ENCODE data around the gene CBX4.
A peak's percentile ranks its signal among the peaks of the same experiment; 100 is the strongest.

CBX4 gene

DNA sequence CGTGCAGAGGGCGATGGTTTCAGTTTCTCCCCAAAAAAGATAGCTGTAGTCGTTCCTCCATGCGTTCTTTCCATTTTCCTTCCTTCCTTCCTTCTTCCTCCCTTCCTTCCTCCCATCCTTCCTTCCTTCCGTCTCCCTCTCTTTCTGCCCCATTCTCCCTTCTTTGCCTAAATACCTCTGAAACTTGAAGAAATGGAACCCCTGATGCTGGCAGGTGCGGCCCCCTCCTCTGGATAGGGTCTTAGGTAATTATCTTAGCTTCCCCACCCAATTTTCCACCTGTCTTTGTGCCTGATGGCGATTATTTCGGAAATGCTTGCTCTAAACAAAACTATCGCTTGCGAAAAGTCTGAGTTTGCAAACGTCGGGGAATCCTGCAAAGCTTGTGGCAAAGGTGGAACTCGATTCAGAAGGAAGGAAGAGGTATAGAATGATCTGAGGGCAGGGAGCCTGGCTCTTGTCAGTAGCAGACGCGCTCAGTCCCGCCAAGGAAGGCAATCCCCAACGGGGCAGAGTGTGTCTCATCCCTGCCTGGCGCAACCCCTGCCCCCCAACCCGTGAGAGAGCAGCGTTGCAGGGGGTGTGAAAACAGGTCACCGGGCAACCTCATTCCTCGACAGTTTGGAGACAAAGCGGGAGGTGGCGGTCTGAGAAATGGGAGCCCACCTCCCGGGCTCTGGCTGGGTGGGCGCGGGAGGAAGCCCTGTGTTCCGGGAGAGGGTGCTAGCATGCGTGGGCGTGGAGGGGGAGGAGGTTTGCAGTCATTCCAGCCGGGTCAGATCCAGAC lies 39.5 kb downstream of the CBX4 start:
- no peak for DNase-seq (ENCODE audit: low spot score)

DNA sequence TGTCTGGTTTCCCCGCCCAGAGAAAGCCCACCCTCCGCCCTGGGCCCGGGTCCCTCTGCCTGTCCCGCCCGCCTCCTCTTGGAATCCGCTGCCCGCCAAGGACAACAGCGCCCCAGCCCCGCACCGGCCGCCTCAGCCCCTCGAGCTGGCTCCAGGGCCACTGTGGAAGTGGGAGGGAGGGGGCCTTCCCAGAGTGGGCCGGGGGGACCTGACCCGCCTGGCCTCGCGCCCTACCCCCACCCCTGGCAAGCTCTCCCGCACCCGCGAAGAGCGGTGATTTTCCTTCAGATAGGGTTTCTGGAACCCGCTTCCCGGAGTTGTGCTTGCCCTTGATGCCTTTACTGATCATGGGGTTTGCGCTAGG lies 40.1 kb downstream of the CBX4 start:
- DNase-seq (ENCODE audit: low spot score), result no peak

- DNase-seq (ENCODE audit: low spot score), result no peak
Observed at GRCh38 chr17:79798299-79799173, 40.7 kb downstream of the CBX4 start.

DNA sequence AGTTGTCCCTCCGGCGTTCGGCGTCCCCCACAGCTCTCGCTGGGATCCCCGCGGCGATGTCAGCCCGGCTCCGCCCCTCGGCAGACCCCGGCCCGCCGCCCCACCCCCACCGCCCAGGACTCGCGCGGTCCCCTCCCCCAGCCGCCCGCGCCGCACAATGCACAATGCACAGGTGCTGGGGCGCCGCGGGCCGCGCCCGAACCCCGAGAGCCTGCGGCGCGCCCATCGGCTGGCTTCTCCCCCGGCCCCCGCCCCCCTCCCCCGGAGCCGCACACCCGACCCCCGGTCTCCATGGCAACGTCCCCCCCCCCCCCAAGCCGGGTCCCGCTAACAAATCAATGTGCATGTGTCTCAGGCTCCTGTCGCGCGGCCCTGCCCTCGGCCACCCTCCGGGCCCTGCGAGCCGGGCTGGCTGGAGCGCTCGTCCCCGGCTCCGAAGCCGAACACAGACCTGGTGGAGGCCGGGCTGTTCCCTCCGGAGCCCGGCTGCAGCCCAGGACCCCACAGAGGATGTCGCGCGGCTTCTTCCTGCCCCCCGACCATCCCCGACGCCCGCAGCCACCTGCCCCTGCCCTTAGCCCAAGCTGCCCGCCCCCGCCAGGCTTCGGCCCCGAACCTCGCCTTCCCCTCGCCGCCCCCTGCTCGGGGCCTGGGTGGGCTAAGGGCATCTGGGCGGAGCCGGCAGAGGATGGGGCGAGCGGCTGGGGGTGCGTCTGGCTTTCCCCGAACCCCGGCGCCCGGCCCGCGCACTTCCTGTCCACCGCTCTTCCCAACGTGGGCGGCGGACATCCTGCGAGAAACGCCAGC lies 41.5 kb downstream of the CBX4 start:
- no peak for DNase-seq (ENCODE audit: low spot score)

DNA sequence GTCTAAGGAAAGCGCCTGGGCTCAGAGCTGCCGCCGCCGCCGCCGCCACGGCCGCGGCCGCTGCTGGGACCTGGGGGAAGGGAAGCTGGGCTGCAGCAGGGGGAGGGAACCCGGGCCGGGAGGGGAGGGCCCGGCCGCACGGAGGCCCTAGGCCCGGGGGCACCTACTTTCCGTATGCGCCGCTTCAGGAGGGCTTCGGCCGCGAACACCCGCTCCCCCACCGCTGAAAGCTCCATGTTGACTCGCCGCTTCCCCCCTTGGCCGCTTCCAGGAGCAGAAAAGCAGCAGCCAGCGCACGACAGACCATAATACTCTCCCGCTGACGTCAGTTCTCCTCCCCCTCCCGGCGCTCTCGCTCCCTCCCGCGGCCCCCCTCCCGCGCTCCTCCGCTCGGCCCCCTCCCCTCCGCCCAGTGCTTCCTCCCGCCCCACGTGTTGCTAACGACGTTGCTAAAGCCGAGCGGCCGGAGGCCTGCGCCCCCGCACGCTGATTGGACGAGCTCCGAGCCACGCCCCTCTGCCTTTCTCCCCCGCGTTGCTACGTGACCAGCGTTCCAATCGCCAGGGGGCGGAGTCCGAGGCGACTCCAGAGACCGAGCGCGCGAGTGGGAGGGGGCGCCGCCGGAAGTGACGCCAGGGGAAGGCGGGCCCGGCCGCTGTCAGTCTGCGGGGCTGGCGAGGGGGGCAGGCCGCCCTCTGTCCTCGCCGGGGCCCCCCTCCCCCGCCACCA lies 42.3 kb downstream of the CBX4 start, which contains the start of gene CBX8:
CBX8 (minus strand) TSS at position 315 of the 729 bp plus-strand sequence; CDS start at position 236, 79 bp downstream.
- peak; percentile 100 for DNase-seq (ENCODE audit: low spot score)

- no peak for DNase-seq (ENCODE audit: low spot score)
Observed at GRCh38 chr17:79796444-79796762, 42.8 kb downstream of the CBX4 start.

DNA sequence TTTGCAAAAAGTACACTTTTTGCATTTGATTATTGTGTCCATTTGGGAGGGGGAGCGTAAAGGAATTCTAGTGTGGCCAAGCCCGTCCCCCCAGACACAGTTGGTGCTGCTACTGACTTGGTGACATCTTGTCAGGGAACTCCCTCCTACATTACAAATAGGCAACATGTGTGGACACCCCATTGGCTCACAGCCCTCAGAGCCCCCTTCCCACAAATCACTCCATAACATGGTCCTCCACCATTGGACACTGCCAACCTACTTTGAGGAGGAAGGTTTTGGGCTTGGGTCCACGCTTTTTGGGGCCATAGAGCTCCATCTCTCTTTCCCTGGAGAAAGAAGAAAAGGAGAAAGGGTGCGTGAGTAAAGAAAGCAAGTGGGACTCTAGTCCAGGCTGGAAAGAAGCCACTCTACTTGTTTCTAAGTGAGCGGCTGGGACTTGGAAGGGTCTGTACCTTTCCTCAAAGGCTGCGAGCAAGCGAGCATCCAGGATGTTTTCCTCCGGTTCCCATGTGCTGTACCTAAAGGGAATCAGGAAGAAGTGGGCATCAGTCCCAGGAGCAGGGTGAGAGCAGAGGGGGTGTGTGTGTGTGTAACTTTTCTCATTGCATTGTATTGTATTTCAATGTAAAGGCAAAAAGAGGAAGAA lies 43.3 kb downstream of the CBX4 start:
- DNase-seq (ENCODE audit: low spot score), result no peak

DNA sequence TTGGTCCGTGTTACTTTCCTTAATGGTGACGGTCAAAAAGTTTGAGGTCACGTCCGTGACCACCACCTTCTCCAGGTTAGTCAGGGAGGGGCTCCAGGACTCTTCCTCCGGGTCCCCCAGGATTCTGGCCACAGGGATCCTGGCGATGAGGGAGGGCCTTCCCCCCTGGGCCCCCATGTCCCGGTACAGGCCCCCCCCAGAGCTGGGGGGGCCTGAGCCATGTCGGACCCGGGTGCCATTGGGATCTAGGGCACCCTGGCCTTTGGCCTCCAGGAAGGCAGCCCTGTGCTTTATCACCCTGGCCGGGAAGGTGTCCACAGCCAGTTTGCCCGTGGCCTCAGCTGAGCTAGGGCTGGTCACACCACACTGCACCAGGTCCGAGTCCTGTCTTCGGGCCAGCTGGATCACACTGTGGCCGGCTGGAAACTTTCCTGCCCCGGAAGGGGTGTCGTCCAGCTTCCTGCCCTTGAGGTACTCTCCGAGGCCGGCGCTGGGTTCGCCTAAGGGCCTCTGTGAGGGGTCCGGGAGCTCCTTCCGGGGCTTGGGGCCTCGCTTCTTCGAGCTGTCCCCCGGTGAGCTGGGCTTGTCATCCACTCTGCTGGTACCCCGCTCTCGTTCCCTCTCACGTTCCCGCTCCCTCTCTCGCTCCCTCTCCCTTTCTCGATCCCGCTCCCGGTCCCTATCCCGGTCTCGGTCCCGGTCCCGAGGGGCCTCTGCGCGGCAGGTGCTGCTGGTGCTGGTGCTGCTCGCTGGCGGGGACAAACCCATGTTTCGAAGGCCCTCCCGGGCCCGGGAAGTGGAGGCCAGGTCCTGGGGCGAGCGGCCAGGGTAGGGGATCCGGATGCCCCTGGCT lies 44.4 kb downstream of the CBX4 start:
- no peak for DNase-seq (ENCODE audit: low spot score)

GRCh38 chr17:79793924-79794304 lies 45.3 kb downstream of the CBX4 start:
- no peak for DNase-seq (ENCODE audit: low spot score)

GRCh38 chr17:79792984-79793923 lies 46.0 kb downstream of the CBX4 start:
- DNase-seq (ENCODE audit: low spot score), result no peak

- no peak for DNase-seq (ENCODE audit: low spot score)
Observed at GRCh38 chr17:79792341-79792871, 46.8 kb downstream of the CBX4 start.

DNA sequence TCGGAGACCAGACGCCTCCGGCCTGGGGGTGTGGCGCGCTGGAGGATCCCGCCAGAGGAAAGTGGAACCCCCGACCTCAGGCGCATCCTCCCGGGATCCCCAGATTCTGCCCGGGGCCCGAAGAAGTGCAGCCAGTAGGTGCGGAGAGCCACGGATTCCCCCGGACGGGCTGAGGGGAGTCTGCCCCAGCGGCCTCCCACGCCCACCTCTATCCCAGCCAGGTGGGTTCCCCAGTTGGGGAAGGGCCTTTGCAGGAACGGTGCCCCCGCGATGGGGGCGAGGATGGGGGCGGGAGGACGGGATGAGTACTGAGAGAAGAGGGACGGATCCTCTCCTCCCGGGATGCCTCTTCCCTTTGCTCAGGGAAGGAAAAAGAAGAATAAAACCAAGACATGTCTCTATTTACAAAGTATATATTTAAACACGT lies 47.5 kb downstream of the CBX4 start:
- no peak for DNase-seq (ENCODE audit: low spot score)

DNA sequence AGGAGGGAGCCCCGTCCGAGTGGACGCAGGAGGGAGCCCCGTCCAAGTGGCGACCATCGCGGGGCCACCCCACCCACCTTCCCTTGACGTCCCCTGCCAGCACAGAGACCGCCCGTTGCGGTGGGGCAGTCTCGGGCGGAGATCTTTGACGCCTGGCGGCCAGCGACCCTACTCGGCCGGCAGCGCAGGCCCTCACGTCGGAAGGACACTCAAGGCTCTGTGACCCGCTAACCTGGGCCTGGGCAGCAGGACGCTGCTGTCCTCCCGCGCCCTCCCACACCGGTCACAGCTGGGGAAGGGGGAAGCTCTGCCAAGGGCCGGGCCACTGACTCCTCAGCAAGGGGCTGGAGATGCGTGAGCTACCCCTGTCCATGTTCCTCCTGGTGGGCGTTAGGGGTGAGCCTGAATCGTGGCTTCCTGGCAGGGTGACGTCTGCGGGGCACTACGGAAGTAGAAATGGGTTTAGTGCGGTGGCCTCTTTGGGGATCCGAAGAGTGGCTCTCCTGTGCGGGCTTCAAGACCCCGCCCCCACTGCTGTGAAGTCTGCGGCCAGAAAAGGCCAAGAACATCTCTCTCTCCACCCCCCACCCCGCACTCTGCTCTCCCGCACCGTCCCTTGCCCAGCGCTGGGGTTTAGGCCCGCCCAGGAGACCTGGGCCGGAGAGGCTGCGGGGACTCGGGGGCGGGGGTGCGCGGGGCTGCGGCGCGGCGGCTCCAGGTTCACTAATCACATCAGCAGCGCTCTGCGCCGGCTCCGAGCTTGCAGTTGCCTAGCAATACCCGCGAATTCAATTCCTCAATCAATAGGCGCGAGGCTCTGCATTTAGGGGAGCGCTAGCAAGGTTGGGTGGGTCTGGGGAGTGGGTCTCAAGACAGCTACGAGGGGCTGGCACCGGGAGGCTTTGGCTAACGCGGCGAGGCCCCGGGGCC lies 48.2 kb downstream of the CBX4 start:
- DNase-seq (ENCODE audit: low spot score), result no peak

GRCh38 chr17:79789943-79790804 lies 49.1 kb downstream of the CBX4 start:
- DNase-seq (ENCODE audit: low spot score), result no peak

- no peak for DNase-seq (ENCODE audit: low spot score)
Observed at GRCh38 chr17:79788989-79789942, 50.0 kb downstream of the CBX4 start.

DNA sequence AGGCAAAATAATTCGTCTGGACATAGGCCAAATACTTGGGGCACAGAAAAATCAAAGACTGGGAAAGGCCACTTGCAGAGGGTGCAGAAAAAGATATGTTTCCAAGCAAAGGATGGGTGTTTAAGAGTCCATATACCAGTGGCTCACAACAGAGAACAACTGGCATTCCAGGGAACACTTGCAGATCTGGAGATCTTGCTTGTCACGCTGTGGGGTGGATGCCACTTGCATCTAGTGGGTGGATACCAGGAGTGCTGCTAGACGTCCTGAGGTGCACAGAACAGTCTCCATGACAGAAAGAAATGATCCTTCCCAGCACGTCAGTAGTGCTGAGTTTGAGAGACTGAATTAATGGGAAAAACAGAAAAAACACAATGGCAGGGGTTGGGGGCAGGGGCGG lies 50.8 kb downstream of the CBX4 start:
- no peak for DNase-seq (ENCODE audit: low spot score)

Data from left forelimb (tissue), 1 donor.